Ovary (tissue), 3 donors: Measurements from ENCODE around the gene SUMO4.

Source experiments
- EP300 ChIP-seq: sonication (generic); formaldehyde crosslinking; IDR thresholded peaks from one replicate; pipeline ENCODE4 v1.6.1; 2017; ENCODE audit warnings: antibody characterized with exemption
- POLR2A ChIP-seq: fragments of 450-650 bp; IDR thresholded peaks from one replicate; pipeline ENCODE4 v1.6.1; 2017; ENCODE audit warnings: antibody characterized with exemption, mild to moderate bottlenecking, moderate library complexity
- TF ChIP-seq, protein P1 (sequence below), 3 donors: fragments of 450-650 bp in 2 of 3; fragments of 200-600 bp in 1 of 3; IDR thresholded peaks; one replicate each; pipeline versions ENCODE4 v1.5.1 to v1.8.0; 2016 to 2022; ENCODE audit warnings: antibody characterized with exemption in 3 of 3, mild to moderate bottlenecking in 1 of 3
- donor health status: DM: no; HTN: no; CAD: no.

DNA sequence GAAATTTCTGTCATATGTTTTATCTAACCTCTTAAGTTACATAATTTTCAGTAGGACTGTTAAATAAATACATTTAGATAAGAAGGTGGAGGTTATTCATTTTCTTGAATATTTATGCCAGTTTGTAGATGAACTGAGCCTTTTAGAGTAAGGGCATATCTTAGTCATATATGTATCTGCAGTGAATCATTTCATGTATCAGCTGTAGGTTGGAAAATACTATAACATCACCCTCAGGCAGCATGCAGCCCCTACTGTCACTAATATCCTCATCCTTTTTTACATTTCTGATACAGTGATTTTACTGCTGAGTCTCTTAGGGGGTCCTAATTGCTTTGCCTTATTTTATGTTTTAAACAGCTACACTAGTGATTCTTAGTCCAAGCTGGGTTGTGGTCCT is 19.5 kb upstream of the SUMO4 start:
- TF ChIP-seq, protein P1, sequence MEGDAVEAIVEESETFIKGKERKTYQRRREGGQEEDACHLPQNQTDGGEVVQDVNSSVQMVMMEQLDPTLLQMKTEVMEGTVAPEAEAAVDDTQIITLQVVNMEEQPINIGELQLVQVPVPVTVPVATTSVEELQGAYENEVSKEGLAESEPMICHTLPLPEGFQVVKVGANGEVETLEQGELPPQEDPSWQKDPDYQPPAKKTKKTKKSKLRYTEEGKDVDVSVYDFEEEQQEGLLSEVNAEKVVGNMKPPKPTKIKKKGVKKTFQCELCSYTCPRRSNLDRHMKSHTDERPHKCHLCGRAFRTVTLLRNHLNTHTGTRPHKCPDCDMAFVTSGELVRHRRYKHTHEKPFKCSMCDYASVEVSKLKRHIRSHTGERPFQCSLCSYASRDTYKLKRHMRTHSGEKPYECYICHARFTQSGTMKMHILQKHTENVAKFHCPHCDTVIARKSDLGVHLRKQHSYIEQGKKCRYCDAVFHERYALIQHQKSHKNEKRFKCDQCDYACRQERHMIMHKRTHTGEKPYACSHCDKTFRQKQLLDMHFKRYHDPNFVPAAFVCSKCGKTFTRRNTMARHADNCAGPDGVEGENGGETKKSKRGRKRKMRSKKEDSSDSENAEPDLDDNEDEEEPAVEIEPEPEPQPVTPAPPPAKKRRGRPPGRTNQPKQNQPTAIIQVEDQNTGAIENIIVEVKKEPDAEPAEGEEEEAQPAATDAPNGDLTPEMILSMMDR (IDR thresholded peaks at IDR 0.05) = no peak
- TF ChIP-seq EP300 (no peak), POLR2A (no peak)
